Bronchial epithelial cell (primary cell): Measurements from ENCODE around the gene MRGPRD. TPM values are rescaled to one million over a fixed set of nuclear protein-coding genes. Genes with fewer than 3 reads are reported as not detected.

ENCODE experiments used
- DNase-seq: peaks from one replicate; pipeline ENCODE4 v3.0.0-alpha.2; 2010; ENCODE audit warnings: low read depth
- FAIRE-seq: peaks from 2 replicates; lab custom pipeline; 2011; peaks lifted over from hg19 to GRCh38; lab: Jason Lieb, UNC
- H3K27me3 ChIP-seq: 2 replicates; pipeline ENCODE4 v1.5.1; 2011; ENCODE audit warnings: low read length; ENCODE audit not compliant: control insufficient read depth, insufficient read depth
- H3K36me3 ChIP-seq: 2 replicates; pipeline ENCODE4 v1.5.1; 2011; ENCODE audit warnings: low read length; ENCODE audit not compliant: control insufficient read depth, insufficient read depth
- H3K4me3 ChIP-seq: 2 replicates; pipeline ENCODE4 v1.5.1; 2011; ENCODE audit warnings: mild to moderate bottlenecking, low read depth, low read length, control low read depth
- total RNA-seq: library from RNA; depleted of rRNA; stranded (reverse); fragments of >200 nt; gene quantifications from 2 replicates; pipeline ENCODE4 v1.2.1, GENCODE V29; 2014
- TF ChIP-seq, protein P1 (sequence below): IDR thresholded peaks from 2 replicates; pipeline ENCODE4 v1.5.1; 2011; ENCODE audit warnings: mild to moderate bottlenecking, moderate library complexity, low read length, control low read depth, inconsistent platforms; ENCODE audit not compliant: insufficient read depth, severe bottlenecking

Gene MRGPRD
- total RNA-seq, 1 donor from 2014 or later = not detected

DNA sequence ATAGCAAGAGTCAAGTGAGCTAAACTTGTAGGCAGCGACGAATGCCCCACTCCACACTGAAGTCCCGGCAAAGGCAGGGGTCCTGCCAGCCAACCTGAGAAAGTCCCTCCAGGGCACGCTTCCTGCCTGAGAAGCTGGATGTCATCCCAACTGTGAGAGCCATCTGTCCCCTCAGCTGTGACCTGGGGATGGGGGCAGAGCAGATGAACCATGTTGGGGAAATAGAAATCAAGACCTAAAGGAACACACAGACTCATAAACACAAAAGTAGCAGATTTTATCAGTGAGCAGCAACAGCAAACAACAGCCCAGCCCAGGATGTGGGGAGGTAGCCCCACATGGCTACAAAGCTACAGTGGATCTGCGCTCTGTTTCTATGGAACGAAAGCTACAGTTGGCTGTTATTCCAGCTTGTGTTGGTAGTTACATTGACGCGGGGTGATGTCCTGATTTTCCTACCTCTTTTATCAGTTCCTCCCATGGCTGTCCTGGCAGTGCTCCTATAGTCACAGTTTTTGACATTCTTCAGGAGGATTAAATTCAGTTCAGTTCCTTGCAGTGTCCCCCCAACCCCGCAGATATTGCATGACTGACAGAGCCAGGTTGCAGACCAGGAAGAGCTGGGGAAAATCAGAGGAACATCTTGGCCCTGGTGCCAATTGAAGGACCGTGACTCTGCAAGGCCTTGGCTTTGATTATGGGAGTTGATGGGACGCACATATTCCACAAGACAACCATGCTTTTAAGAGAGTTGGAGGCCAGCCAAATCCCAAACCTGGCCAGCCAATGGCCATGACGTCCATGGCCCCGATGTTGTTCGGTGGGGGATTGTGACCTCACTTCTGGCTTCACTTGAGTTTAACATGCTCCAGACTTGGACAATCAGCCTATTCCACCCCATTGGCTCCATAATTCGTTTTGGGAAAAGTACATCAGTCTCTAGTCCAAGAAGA lies 14.6 kb downstream of the MRGPRD start:
- FAIRE-seq (peak; percentile 52), DNase-seq (no peak)

DNA sequence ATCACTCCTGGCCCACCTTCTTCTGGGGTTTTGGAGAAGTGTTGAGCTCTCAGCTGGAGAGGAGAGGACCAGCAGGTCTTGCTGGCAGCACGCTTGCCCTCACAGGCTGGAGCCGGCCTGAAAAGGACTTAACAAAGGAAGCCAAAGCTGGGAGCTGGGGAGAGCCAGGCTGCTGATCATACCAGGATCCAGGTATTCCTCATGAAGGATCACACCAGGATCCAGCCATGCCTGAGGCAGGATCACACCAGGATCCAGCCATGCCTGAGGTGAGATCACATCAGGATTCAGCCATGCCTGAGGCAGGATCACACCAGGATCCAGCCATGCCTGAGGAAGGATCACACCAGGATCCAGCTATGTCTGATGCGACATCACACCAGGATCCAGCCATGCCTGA lies 17.0 kb downstream of the MRGPRD start:
- no peak for DNase-seq
- TF ChIP-seq, protein P1, sequence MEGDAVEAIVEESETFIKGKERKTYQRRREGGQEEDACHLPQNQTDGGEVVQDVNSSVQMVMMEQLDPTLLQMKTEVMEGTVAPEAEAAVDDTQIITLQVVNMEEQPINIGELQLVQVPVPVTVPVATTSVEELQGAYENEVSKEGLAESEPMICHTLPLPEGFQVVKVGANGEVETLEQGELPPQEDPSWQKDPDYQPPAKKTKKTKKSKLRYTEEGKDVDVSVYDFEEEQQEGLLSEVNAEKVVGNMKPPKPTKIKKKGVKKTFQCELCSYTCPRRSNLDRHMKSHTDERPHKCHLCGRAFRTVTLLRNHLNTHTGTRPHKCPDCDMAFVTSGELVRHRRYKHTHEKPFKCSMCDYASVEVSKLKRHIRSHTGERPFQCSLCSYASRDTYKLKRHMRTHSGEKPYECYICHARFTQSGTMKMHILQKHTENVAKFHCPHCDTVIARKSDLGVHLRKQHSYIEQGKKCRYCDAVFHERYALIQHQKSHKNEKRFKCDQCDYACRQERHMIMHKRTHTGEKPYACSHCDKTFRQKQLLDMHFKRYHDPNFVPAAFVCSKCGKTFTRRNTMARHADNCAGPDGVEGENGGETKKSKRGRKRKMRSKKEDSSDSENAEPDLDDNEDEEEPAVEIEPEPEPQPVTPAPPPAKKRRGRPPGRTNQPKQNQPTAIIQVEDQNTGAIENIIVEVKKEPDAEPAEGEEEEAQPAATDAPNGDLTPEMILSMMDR = no peak
- peak; percentile 100 for FAIRE-seq
- peaks cover 3% of the 10 kb centered on the region for H3K27me3 ChIP-seq
- no peaks in the 10 kb centered on the region for H3K36me3 ChIP-seq
- H3K4me3 ChIP-seq = no peak overlapping the region

More for the DNA sequence above, 14.6 kb downstream of the MRGPRD start:
- Histone ChIP-seq H3K36me3 (no peaks in the 10 kb centered on the region), H3K27me3 (peaks cover 4% of the 10 kb centered on the region), H3K4me3 (no peak overlapping the region)
- TF ChIP-seq, protein P1 = no peak

DNA sequence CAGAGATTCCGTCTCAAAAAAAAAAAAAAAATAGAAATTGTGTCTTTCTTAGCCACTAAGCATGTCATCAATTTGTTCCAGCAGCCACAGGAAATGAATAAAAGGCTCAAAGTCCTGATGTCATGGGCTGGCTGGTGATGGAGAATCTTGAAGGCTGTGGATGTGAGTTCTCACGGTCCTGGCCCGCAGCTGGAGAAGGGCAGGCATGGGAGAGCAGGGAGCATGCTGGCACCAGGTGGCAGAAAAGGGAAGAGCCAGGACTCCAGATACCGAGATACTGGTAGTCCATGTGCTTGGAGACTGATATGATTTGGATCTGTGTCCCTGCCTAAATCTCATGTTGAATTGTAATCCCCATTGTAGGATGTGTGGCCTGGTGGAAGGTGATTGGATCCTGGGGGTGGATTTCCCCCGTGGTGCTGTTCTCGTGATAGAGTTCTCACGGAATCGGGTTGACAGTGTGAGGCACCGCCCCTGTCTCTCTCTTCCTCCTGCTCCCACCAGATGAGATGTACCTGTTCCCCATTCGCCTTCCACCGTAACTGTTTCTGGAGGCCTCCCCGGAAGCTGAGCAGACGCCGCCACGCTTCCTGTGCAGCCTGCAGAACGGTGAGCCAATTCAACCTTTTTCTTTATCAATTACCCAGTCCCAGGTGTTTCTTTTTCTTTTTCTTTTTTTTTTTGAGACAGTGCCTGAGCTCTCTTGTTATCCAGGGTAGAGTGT lies 18.1 kb downstream of the MRGPRD start:
- no peaks in the 10 kb centered on the region for H3K36me3 ChIP-seq
- no peak overlapping the region for H3K4me3 ChIP-seq
- H3K27me3 ChIP-seq = peaks cover 3% of the 10 kb centered on the region
- DNase-seq (no peak), FAIRE-seq (peak; percentile 28)
- TF ChIP-seq, protein P1 = no peak

DNA sequence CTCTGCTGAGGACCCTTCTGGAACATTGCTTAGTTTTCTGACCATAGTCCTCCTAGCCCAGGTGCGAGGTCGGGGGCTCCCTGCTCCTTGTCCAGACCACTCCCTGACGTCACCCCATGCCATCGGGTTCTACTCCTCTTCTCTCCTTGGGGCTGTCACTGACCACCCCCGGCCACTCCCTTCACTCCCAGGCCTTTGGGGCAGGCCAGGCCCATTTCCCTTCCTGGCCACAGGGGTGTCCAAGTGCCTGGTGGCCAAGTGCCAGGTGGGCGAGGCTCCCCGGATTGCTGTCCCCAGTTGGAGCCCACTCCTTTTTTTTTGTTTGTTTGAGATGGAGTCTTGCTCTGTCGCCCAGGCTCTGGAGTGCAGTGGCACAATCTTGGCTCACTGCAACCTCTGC lies 19.5 kb downstream of the MRGPRD start:
- Histone ChIP-seq H3K27me3 (no peaks in the 10 kb centered on the region), H3K36me3 (no peaks in the 10 kb centered on the region), H3K4me3 (no peak overlapping the region)
- no peak for DNase-seq
- no peak for FAIRE-seq
- TF ChIP-seq, protein P1 = no peak

DNA sequence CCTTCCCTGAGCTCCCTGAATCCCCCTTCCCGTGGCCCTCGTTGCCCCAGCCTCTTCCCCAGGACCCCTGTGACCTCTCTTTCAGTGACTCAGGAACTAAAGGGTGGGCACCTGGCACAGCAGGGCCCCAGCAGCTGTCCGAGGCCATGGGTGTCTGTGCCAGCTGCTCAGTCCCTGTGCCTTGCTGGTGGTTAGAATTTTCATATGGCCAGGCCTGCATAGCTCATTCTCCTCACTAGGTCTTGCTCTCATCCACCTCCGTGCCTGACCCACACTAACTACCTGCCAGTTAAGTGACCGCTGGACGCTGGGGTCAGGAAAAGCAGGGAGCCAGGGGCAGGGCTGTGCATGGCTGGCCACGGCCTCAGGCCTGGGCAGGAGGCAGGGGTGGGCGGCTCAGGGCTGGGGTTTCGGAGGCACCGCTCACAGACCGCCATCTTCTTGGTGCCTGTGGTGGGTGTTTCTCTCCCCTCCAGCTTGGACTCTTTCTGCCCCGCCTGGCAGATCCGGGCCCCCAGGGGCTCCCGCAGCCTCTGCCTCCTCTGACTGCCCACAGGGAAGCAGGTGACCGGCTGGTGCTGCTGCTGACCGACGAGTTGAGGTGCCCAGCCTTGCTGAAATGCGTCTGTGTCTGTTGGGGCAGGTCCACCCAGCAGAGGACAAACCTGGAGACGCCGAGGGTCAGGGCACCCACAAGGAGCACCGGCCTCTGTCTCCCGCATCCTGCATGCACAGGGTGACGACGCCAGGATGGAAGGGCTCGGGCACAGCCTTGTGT lies 20.3 kb downstream of the MRGPRD start:
- Histone ChIP-seq H3K4me3 (no peak overlapping the region), H3K27me3 (no peaks in the 10 kb centered on the region), H3K36me3 (no peaks in the 10 kb centered on the region)
- TF ChIP-seq, protein P1 = no peak
- FAIRE-seq = no peak
- DNase-seq = no peak
